Measurements from ENCODE around the gene NREP.

The NREP gene

GRCh38 chr5:111697215-111697614 lies 59.8 kb downstream of the NREP start:
- DNase-seq (ENCODE audit: low spot score) = no peak
- TF ChIP-seq CTCF (IDR thresholded peaks at IDR 0.05; ENCODE audit: extremely low read depth, missing control alignments) = no peak

GRCh38 chr5:111695991-111696390 lies 61.0 kb downstream of the NREP start:
- no peak for DNase-seq (ENCODE audit: low spot score)

DNA sequence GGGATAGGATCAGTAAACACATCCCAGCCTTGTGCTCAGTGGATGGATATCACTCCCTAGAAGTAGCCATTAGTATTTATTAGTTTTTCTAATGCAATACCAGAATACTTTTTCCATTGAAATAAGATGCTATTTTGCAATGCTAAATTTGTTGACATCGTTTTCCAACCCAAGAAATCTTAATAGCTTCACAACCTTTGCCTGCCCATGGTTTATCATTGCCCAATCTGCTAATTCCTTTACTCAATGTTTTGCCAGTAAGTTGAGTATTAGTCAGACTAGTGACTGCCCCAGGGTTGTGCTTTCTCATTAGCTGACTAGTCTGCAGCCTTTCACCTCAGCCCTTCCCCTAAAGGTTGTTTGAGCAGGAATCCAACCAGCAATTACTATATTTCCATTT lies 62.9 kb downstream of the NREP start:
- DNase-seq (ENCODE audit: low spot score) = no peak
- no peak for TF ChIP-seq CTCF (IDR thresholded peaks at IDR 0.05; ENCODE audit: extremely low read depth, missing control alignments)

More at GRCh38 chr5:111695991-111696390, 61.0 kb downstream of the NREP start:
- TF ChIP-seq CTCF (IDR thresholded peaks at IDR 0.05; ENCODE audit: extremely low read depth, missing control alignments) = no peak

DNA sequence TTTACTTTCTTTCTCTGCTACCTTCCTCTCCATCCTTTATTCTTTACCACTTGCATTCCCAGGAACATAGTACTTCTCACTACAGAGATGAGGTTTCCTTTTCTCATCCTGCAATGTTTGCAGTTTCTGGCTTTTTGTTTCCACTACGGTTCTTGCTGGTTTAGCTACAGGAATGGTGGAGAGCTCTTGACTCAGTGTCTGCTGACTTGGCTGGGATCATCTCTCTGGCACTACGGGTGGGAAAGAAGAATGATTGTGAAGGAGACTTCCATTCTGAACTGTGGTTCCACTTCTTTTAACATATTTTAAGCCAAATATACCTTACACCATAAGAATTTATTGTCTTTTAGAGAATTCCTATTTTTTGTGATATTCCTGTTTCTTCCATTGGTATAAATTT lies 65.1 kb downstream of the NREP start:
- TF ChIP-seq CTCF (IDR thresholded peaks at IDR 0.05; ENCODE audit: extremely low read depth, missing control alignments) = no peak
- DNase-seq (ENCODE audit: low spot score) = no peak

- TF ChIP-seq CTCF (IDR thresholded peaks at IDR 0.05; ENCODE audit: extremely low read depth, missing control alignments) = no peak
- DNase-seq (ENCODE audit: low spot score) = no peak
Observed at GRCh38 chr5:111691508-111691907, 65.5 kb downstream of the NREP start.

GRCh38 chr5:111689357-111689935 lies 67.5 kb downstream of the NREP start:
- DNase-seq (ENCODE audit: low spot score) = no peak
- no peak for TF ChIP-seq CTCF (IDR thresholded peaks at IDR 0.05; ENCODE audit: extremely low read depth, missing control alignments)

DNA sequence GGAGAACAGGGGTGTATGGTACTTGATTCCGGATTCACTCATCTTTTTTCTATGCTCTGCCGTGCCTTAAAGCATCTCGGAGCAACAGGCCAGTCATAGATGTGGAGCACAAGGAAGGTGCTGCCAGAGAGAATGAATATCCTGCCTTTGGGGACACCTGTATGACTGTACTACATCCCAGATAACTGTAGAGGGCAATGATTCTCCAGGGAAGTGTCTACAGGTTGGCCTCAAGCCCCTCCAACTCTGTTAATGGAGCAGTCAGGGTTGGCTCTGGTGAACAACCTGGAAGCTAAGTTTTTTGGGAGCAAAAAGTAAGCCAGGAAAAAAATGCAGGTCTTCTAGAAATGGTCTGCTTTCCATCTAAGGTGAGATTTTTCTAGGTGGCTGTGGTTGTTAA lies 71.0 kb downstream of the NREP start:
- peak; percentile 13 for DNase-seq (ENCODE audit: low spot score)
- peak; percentile 1 for TF ChIP-seq CTCF (IDR thresholded peaks at IDR 0.05; ENCODE audit: extremely low read depth, missing control alignments)
